Measurements from ENCODE around the gene FOXD4L3. TPM values are rescaled to one million over a fixed set of nuclear protein-coding genes. Genes with fewer than 3 reads are reported as not detected.
"Not testable (repeated sequence)": the region's sequence is repeated elsewhere in the genome, so short reads cannot be mapped to it uniquely, and the experiment has no call there.

FOXD4L3 gene
- under 1 TPM in 1 of 4 donors, not detected in 3; 0.19 TPM for total RNA-seq

DNA sequence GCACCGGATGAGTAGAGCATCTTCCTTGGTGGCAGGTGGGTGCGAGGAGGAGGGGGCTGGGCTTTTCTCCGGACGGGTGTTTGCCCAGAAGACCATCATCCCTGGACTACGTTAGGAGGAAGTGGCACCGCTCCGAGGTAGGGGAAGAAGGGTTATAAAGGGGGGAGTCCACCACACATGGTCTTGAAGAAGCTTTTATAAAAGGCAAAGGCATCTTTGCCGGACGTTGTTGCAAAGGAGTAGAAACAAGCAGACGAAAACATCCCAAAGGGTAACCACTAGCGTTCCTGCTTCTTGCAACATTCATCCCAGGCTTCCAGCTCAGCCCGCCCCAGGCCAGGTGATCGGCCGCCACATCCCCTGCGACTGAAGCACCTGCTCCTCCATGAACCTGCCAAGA is at the start of gene FOXD4L3:
FOXD4L3 (plus strand) TSS at position 301 of the 400 bp plus-strand sequence; CDS start at position 386, 85 bp downstream.
- not testable (repeated sequence) for DNase-seq (ENCODE audit: low spot score); ATAC-seq (ENCODE audit: low FRiP score)

DNA sequence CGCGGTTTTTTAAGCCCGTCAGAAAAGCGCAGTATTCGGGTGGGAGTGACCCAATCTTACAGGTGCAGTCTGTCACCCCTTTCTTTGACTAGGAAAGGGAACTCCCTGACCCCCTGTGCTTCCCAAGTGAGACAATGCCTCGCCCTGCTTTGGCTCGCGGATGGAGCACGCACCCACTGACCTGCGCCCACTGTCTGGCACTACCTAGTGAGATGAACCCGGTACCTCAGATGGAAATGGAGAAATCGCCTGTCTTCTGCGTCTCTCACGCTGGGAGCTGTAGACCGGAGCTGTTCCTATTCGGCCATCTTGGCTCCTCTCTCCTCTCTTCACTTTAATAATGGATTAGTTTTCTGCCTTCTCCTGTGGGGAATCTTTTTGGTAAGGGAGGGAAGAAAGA is 21.6 kb upstream of the FOXD4L3 start:
- not testable (repeated sequence) for ATAC-seq (ENCODE audit: low FRiP score); DNase-seq (ENCODE audit: low spot score)

DNA sequence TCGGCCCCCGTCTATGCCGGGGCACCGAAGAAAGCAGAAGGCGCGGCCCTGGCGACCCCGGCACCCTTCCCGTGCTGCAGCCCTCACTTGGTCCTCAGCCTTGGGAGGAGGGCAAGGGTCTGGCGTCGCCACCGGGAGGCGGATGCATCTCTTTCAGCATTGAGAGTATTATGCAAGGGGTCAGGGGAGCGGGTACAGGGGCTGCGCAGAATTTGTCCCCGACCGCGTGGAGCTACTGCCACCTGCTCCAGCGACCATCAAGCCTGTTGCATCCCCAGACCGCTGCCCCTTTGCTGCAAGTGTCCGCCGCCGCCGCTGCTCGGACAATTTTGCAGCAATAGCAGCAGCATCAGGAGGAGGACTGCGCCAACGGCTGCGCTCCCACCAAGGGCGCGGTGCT is 1.1 kb downstream of the FOXD4L3 start:
- not testable (repeated sequence) for DNase-seq (ENCODE audit: low spot score); ATAC-seq (ENCODE audit: low FRiP score)

DNA sequence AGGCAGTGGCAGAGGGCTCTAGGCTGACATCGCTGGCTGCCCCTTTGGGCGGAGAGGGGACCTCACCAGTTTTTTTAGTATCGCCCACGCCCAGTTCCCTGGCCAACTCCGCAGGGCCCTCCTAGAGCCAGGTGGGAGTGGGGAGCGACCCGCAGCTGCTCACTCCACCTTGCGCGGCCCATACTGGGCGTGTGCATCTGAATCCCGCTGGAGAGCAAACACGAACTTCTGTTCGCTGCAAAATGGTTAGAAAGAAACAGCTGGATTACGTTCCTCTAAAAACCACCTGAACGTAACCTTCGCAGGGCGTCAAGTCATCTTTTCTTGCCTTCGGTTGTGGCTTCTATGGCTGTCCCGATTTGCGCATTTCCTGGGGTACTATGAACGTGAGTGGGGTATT is 1.5 kb downstream of the FOXD4L3 start:
- not testable (repeated sequence) for DNase-seq (ENCODE audit: low spot score); ATAC-seq (ENCODE audit: low FRiP score)

DNA sequence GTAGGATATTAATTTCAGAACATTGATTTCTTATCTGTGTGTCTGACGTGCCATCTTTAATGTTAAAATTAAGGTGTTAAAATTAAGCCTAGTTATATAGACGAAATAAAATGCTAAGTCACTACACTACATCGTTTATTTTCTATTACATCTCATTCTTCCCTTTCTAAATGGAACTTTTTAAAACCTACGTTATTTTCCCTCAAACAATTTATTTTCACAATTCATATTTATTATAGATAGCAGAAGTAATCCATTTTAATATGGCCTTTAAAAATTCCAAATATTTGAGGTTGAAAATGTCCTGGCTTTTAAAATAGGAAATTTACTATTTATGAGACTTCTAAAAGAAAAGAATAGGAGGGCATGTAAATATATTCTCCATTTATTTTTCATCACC is 2.1 kb downstream of the FOXD4L3 start:
- not testable (repeated sequence) for DNase-seq (ENCODE audit: low spot score); ATAC-seq (ENCODE audit: low FRiP score)

DNA sequence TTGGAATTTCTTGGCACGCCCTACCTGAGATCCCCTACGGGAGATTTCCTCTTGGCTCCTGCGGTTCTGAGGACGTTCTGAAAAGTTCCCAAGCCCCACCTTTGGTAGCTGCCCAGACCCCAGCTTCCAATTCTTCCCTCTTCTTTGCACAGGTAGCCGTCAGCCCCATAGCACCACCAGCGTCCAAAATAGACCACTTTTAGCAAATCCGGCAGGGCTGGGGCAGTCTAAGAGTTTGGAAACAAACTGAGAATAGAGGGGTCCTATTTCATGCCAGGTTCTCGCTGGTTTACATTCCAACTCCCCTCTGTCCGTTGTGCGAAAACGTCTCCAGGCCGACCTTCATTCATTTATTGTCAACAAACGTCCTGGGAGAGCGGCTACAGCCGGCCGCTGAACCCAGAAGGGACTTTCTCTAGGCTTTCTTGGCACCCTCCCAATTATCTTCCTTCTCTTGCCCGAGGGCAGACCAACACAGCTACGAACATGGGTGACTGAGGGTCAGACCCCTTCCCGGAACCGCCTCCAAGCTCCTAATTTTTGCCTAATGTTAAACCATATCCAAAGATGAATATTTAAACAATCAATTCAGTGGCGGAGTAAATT is 3.1 kb downstream of the FOXD4L3 start:
- not testable (repeated sequence) for DNase-seq (ENCODE audit: low spot score); ATAC-seq (ENCODE audit: low FRiP score)

DNA sequence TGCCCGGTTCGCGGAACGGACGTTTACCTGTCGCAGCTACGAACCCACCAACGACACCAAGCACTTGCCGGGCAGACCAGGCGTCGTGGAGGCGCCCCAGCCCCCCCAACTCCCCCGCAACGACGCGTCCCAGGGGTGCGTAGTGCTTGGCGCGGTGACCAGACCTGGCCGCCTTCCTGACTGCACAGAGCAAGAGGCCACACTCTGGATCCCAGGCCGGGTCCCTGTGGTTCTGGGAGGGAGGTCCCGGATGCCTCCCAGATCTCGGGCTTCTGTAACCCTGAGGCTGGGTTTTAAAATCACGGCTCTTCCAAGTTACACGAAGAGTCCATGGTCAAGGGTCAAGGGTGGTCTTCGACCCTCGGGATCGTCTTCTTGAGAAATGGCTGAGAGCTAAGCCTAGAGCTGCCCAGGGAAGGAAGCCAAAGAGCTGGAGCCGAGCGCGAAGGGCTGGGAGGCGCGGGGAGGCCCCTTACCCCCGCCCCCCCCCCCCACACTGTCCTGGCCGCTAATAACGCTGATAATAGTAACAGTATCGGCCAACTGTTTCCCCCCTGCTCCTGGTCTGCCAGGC is 3.8 kb downstream of the FOXD4L3 start:
- ATAC-seq (ENCODE audit: low FRiP score) = peak; percentile 63
- not testable (repeated sequence) for DNase-seq (ENCODE audit: low spot score)

DNA sequence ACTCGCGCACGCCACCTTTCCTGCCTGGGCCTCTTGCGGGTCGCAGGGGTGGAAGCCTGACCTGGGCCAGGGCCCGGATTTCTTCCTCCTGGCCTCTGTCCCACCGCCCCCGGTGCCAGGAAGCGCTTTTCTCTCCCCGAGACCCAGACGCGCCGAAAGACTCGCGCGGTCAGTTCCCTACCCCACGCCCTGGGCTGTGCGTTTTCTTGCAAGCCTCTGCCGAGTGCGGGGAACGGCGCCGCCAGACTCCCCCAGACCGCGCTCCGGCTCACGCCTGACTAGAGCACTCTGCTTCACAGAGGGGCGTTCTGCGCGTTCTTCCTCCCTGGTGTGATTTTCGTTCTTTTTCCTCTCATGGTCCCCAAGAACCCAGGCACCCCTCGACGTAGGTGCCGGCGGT is 4.5 kb downstream of the FOXD4L3 start:
- not testable (repeated sequence) for DNase-seq (ENCODE audit: low spot score)
- ATAC-seq (ENCODE audit: low FRiP score) = peak; percentile 37

DNA sequence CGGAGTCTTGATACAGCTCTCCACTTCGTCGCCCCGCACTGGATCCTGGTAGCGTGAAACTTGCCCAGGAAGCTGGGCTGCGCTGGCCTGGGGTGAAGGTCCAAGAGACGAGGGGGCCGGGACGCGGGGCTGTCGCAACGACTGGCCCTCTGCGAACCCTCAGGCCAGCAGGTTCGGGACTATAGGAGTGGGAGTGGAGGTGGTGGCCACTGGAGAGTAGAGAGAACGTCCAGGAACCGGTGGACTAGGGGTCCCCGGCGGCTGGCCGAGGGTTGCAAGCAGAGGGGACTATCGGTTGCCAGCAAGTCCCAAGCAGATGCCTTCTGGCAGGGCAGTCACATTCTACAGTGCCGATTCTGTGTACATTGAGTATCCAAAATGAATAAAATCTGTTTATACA is 5.0 kb downstream of the FOXD4L3 start:
- not testable (repeated sequence) for DNase-seq (ENCODE audit: low spot score)
- ATAC-seq (ENCODE audit: low FRiP score) = peak; percentile 19

DNA sequence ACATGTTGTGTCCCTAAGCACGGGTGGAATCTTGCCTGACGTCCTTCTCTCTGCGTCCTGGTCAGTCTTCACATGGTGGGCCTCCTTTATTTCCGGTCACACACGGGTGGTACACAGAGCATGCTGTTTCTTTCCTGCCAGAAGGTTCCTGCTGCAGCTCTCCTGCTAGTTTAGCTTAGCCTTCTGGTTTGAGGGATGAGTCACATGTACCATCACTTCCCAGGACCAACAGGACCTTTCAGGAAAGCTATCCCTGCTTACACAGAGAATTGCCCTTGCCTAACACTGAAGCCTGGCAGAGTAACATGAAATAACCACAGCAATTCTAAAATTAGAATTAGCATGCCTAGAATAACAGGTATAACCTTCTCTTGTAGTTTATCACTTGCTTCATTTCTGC is 8.5 kb downstream of the FOXD4L3 start:
- not testable (repeated sequence) for ATAC-seq (ENCODE audit: low FRiP score); DNase-seq (ENCODE audit: low spot score)

DNA sequence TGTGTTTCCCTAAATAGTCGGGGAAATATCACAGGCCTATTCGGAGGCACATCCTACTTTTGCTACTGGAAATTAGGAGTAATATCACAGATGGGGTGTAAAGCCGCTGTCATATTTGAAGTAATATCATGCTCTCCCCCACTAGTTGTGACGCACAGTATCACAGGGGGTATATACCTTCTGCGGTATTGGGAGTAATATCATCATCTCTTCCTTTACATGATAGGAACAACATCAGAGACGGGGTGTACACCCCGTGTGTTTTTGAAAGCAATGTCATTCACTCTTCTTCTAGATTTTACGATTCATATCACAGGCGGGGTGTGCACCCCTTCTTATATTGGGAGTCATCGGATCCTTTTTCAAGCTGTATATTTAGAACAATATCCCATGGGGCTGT is 15.5 kb downstream of the FOXD4L3 start:
- DNase-seq (ENCODE audit: low spot score); ATAC-seq (ENCODE audit: low FRiP score): not testable (repeated sequence)

DNA sequence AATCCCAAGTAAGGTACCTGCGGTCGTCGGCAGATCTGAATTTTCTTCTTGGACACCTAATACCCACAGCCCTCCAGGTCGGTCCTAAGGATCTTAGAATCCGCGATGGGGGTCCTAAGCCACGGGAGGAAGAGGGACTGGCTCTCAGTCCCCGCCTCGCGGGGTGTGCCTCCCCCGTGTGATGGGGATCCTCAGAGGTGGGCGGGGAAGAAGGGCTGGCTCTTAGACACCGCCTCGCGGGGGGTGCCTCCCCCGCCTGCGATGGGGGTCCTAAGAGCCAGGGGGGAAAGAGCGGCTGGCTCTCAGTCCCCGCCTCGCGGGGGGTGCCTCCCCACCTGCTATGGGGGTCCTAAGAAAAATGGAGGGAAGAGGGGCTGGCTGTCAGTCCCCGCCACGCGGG is 21.1 kb downstream of the FOXD4L3 start:
- DNase-seq (ENCODE audit: low spot score); ATAC-seq (ENCODE audit: low FRiP score): not testable (repeated sequence)

DNA sequence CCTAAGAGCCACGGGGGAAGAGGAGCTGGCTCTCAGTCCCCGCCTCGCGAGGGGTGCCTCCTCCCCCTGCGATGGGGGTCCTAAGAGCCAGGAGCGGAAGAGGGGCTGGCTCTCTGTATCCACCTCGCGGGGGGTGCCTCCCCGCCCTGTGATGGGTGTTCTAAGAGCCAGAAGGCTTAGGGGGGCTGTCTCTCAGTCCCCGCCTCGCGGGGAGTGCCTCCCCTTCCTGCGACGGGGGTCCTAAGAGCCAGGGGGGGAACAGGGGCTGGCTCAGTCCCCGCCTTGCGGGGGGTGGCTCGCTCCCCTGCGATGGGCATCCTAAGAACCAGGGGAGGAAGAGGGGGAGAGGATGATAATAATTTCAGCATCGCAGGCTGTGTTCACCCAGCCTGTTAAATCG is 21.9 kb downstream of the FOXD4L3 start:
- DNase-seq (ENCODE audit: low spot score); ATAC-seq (ENCODE audit: low FRiP score): not testable (repeated sequence)

DNA sequence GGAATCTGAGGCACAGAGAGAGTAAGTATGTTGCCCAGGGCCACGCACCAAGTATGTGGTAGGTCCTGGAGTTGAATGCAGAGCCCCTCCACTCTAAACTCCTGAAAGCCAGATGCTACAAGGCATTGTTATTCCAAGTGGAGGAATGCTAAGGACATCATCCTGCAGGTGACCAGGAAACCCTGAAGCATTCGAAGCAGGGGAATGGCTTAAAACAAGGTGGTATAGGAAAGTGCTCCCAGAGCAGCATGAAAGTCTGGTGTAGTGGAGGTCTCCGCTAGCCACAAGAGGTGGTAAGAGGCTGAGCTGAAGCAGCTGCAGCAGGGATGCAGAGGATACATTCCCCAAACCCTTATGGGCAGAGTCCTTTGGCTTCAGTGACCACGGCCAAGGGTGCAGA is 26.4 kb downstream of the FOXD4L3 start:
- not testable (repeated sequence) for ATAC-seq (ENCODE audit: low FRiP score); DNase-seq (ENCODE audit: low spot score)

DNA sequence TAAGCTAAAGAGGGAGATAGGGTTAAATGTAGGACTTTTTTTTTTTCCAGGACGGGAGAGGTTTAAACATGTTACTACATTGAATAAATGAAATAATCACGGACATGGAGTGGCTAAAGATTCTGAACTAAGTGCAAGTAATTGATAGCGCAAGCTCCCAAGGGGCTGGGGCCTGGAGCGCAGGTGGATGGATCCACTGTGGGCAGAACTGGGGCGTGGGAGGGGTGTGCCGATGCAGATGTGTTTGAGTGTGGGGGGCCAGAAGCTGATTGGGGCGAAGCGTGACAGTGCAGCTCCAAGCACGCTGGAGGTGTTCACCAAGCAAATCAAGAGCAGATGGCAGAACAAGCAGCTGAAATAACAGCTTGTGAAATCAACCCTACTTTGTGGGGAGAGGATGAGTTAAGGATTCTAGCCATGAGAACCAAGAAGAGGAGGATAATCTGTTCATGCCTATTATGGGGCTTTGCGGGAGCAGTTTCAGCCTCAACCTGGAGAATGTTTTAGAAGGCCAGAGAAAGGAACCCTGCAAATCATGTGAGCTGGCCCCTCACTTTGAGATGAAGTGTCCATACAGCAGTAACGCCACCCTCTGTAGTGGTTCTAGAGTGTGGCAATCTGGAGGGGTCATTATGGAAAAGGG is 28.0 kb downstream of the FOXD4L3 start:
- DNase-seq (ENCODE audit: low spot score); ATAC-seq (ENCODE audit: low FRiP score): not testable (repeated sequence)

DNA sequence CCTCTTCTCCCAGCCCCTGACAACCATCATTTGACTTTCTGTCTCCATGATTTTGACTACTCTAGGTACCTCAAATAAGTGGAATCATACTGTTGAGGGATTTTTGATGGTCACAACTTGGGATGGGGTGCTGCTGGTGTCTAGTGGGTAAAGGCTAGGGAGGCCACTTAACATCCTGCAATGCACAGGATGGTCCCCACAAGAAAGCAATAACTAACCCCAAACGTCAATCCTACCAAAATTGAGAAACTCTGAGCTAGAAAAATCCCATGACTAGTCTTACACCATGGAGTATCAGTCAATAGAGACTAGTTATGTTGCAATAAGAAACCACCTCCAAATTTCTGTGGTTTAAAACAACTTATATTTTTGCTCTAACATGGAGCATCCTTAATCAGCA is 29.5 kb downstream of the FOXD4L3 start:
- ATAC-seq (ENCODE audit: low FRiP score) = not testable (repeated sequence)

DNA sequence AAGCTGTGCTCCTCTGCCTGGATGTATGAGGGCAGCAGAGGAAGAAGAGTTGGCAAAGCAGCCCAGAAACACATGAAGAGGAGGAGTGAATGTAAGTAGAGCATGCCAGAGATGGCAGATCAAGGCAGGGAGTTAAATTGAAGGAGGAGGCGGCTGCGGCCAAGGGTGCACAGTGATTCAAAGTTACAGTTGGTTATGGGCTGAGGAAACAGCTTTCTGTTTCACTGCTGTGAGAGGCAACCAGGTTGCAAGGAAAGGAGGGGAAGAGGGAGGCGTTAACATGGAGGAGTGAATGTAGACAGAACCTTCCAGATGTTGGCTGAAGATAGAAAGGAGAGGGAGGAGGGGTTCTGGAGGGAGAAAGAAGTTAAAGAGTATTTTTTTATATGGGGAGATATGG is 33.3 kb downstream of the FOXD4L3 start:
- not testable (repeated sequence) for DNase-seq (ENCODE audit: low spot score)
- ATAC-seq (ENCODE audit: low FRiP score) = peak; percentile 86

More for the DNA sequence above, 29.5 kb downstream of the FOXD4L3 start:
- not testable (repeated sequence) for DNase-seq (ENCODE audit: low spot score)

DNA sequence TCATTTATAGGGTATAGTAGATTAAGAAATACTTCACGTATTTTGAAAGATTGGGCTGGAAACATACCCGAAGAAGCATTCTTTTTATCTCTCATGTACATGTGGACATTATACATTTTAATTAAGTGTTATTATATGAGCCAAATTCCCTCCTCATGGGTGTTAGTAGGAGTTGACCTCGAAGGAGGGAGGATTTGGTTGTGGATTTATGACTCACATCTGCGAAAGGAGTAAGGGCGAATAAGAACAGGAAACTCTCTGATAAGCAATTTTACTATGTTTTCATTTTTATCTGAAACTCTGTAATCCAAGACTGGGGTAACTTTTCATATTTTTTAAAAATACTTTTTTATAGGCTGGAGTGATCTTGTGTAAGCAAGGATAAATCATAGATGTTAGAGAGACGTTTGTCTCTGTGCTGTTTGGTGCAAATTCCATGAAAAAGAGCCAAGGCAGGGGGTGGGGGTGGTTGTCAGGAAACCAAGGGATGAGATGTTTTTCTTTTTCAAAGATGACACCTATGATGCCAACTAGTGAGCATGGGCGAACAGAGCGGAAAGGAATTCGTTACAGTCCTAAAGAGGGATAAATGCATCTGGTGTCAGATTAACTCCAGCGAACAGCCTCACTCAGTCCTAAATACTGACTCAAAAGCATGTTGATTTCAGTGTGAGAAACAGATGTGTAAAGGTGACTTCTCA is 34.1 kb downstream of the FOXD4L3 start:
- peak; percentile 93 for ATAC-seq (ENCODE audit: low FRiP score)
- DNase-seq (ENCODE audit: low spot score) = not testable (repeated sequence)

DNA sequence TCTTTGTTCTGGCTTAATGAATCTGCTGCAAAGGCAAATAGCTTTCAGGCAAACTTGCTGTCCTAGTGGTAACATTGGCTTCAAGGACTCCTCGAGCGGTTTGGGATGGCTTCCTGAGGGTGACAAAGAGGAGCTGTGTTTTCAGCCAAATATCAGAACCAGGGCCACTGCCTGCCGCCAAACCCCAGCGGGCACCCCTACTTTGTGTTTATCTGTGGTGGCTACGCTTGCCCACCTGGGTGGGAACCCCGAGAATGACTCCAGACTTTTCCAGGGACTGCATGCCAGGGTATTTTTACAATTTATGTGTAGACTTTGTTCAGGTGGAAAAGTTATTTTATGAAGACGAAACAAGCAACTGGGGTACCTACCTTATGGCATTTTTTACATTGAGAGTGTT is 35.3 kb downstream of the FOXD4L3 start:
- DNase-seq (ENCODE audit: low spot score) = not testable (repeated sequence)

More for the DNA sequence above, 35.3 kb downstream of the FOXD4L3 start:
- not testable (repeated sequence) for ATAC-seq (ENCODE audit: low FRiP score)
